ENCODE measurements around the gene ANGPTL2.

ANGPTL2 gene

GRCh38 chr9:127112735-127113161, 9.7 kb downstream of the ANGPTL2 start:
- H3K4me3 ChIP-seq (ENCODE audit: control insufficient read depth, low read depth, low read length): no peak overlapping the region
- TF ChIP-seq CTCF (IDR thresholded peaks at IDR 0.05; ENCODE audit: control insufficient read depth, insufficient read depth, low read depth, low read length, missing control alignments): no peak
- no peak for DNase-seq (ENCODE audit: low read depth)

DNA sequence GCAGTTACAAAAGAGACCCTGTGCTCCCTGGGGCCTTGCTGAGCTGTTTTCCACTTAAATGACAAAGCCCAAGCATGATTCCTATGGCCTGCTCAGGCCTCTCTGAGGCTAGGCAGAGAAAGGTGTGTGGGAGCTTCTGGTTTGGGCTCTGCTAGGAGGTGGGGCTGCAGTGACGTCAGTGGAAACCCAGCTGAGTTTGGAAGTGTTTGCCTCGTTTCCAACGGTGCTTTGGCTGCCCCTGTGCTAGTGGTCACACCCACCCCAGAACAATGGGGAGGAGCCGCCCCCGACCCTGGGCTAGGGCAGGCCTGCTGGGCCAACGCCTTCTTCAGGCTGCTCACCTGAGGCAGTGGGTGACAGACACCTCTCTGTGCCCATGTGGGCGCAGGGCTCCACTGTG, 10.4 kb downstream of the ANGPTL2 start:
- H3K4me3 ChIP-seq (ENCODE audit: control insufficient read depth, low read depth, low read length): no peak overlapping the region
- no peak for DNase-seq (ENCODE audit: low read depth)
- TF ChIP-seq CTCF (IDR thresholded peaks at IDR 0.05; ENCODE audit: control insufficient read depth, insufficient read depth, low read depth, low read length, missing control alignments): no peak

DNA sequence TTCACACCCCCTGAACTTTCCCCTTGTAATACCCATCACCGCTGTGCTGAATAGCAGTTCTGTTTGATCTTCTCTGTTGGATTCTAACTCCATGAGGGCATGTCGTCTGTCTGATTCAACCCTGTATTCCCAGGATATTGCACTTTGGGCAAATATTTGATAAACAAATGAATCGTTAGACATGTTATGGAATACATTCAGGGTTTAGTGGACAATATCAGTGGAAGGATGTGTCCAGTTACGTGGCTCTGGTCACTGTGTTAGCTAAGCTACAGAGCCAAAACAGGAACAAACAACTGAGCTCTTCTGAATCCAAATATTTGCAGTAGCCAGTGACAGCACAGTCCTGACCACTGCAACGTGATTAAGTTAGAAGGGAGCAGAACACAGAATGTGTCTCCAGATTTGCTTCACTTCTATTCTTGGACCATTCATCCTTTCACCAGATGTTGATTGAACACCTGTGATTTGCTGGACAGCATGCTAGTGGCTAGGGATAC, 13.2 kb downstream of the ANGPTL2 start:
- no peak for TF ChIP-seq CTCF (IDR thresholded peaks at IDR 0.05; ENCODE audit: control insufficient read depth, insufficient read depth, low read depth, low read length, missing control alignments)
- H3K4me3 ChIP-seq (ENCODE audit: control insufficient read depth, low read depth, low read length): no peak overlapping the region
- DNase-seq (ENCODE audit: low read depth): no peak

DNA sequence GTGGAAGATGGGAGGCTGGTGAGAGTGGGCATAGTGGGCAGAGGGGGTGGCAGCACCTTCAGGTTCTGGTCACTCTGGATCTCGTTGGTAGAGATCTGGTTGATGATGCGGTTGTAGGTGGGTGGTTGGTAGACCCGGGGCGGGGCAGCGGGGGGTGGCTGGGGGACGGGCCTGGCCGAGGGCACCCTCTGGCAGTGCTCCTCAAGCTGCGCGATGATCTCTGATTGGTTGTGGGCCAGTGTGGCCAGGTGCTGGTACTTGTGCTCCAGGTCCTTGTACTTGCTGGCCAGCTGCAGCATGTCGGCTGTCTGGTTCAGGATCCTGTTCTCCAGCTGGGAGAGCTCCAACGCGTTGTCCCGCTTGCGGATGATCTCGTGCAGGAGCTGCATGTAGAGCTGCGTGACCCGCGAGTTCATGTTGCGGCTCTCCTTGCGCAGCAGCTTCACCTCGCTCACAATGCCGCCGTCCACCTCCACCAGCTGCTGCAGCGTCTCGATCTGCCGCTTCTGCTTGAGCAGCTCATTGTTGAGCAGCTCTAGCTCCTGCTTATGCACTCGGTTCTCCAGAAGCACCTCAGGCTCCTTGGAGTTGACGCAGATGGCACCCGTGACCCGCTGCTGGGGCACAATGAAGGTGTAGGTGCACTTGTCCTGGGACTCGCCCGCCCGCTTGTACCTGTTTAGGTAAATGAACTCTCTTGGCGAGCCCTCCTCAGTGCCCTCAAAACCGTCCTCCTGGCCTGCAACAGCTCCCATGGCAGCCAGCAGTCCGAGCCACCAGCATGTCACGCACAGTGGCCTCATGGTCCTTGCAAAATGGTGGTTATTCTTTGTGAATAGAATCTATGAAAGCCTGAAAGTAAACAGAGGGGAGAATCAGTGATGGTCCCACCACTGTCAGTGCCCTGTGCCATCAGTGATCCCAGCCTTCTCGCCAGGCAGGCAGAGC, 14.2 kb downstream of the ANGPTL2 start:
- no peak for DNase-seq (ENCODE audit: low read depth)
- no peak for TF ChIP-seq CTCF (IDR thresholded peaks at IDR 0.05; ENCODE audit: control insufficient read depth, insufficient read depth, low read depth, low read length, missing control alignments)
- H3K4me3 ChIP-seq (ENCODE audit: control insufficient read depth, low read depth, low read length): no peak overlapping the region

- H3K4me3 ChIP-seq (ENCODE audit: control insufficient read depth, low read depth, low read length): no peak overlapping the region
- no peak for DNase-seq (ENCODE audit: low read depth)
- TF ChIP-seq CTCF (IDR thresholded peaks at IDR 0.05; ENCODE audit: control insufficient read depth, insufficient read depth, low read depth, low read length, missing control alignments): no peak
These were observed 15.1 kb downstream of the ANGPTL2 start for GRCh38 chr9:127107171-127107928.

DNA sequence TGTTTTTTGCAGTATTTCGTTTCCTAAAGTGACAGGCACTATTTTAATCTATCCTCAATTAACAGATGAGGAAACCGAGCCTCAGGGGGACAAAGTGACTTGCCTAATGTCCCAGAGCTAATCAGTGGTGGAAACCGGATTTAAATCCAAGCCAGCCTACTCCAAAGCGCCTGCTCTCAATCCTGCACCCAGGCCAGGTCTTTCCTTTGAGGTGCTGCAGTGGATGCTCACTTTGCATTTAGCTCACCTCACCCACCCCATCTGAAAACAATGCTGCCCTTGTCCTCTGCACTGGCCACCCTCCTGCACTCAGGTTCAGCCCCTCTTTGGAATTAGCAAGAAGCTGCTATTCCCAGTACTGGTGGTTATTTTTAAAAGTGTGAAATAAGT, 16.0 kb downstream of the ANGPTL2 start:
- TF ChIP-seq CTCF (IDR thresholded peaks at IDR 0.05; ENCODE audit: control insufficient read depth, insufficient read depth, low read depth, low read length, missing control alignments): no peak
- no peak for DNase-seq (ENCODE audit: low read depth)
- no peak overlapping the region for H3K4me3 ChIP-seq (ENCODE audit: control insufficient read depth, low read depth, low read length)

Data from AG09309 (cell line).